CD4-positive, alpha-beta T cell (primary cell): Measurements from ENCODE around the gene NUP50. TPM values are rescaled to one million over a fixed set of nuclear protein-coding genes. Genes with fewer than 3 reads are reported as not detected.

Source experiments
- ATAC-seq: fragments of 200-7000 bp; cut with Tn5 transposase; one replicate; pipeline ENCODE4 v1.10.0; 2022; ENCODE audit warnings: mild to moderate bottlenecking; ENCODE audit not compliant: poor library complexity
- CTCF ChIA-PET: fragments of 350-600 bp; sonication (Branson Sonifier 250); formaldehyde crosslinking; loops from one replicate; lab custom pipeline; 2021; ENCODE audit warnings: antibody characterized with exemption, inconsistent platforms; lab: Charles Lee
- POLR2A ChIA-PET: fragments of 350-600 bp; sonication (Branson Sonifier 250); formaldehyde crosslinking; loops from one replicate; lab custom pipeline; 2021; ENCODE audit warnings: antibody characterized with exemption, inconsistent platforms; lab: Charles Lee
- DNase-seq, 14 experiments: peaks; one replicate each; pipeline ENCODE4 v3.0.0-alpha.2; 2013 to 2020; ENCODE audit warnings: mixed read lengths in 2 of 14
- H3K27ac ChIP-seq, 2 donors: one replicate each; pipeline versions ENCODE4 v1.5.1 to v1.7.0; 2013; ENCODE audit warnings: low read length in 2 of 2, low read depth in 1 of 2, mild to moderate bottlenecking in 1 of 2
- H3K27me3 ChIP-seq, 2 experiments: 1 replicate in 1 of 2; 2 replicates in 1 of 2; pipeline versions ENCODE4 v1.6.1 to v1.7.0; 2013; ENCODE audit warnings: low read length in 2 of 2, control low read depth in 1 of 2, mild to moderate bottlenecking in 1 of 2, moderate library complexity in 1 of 2; ENCODE audit not compliant: insufficient read depth in 2 of 2, control insufficient read depth in 1 of 2
- H3K36me3 ChIP-seq: one replicate; pipeline ENCODE4 v1.6.1; 2013; ENCODE audit warnings: low read length, control low read depth; ENCODE audit not compliant: insufficient read depth
- H3K4me1 ChIP-seq: one replicate; pipeline ENCODE4 v1.6.1; 2013; ENCODE audit warnings: low read length, control low read depth; ENCODE audit not compliant: insufficient read depth
- H3K4me3 ChIP-seq: one replicate; pipeline ENCODE4 v1.5.1; 2013; ENCODE audit warnings: mild to moderate bottlenecking, low read length, moderate library complexity
- H3K9me3 ChIP-seq, 2 experiments: 1 replicate in 1 of 2; 2 replicates in 1 of 2; pipeline versions ENCODE4 v1.6.1 to v1.7.0; 2013; ENCODE audit warnings: low read length in 2 of 2, mild to moderate bottlenecking in 2 of 2, control low read depth in 1 of 2, moderate library complexity in 1 of 2; ENCODE audit not compliant: control insufficient read depth in 1 of 2, insufficient read depth in 1 of 2
- H3K27ac Mint-ChIP-seq: one replicate; pipeline ENCODE4 v1.8.0; 2020; ENCODE audit warnings: mixed read lengths
- H3K27me3 Mint-ChIP-seq: one replicate; pipeline ENCODE4 v1.8.0; 2021; ENCODE audit warnings: mixed read lengths
- H3K36me3 Mint-ChIP-seq: one replicate; pipeline ENCODE4 v1.8.0; 2021; ENCODE audit warnings: low read depth, mixed read lengths
- H3K4me1 Mint-ChIP-seq: one replicate; pipeline ENCODE4 v1.8.0; 2021; ENCODE audit warnings: low read depth, mixed read lengths
- H3K4me3 Mint-ChIP-seq: one replicate; pipeline ENCODE4 v1.8.0; 2020; ENCODE audit warnings: mild to moderate bottlenecking, mixed read lengths
- H3K9me3 Mint-ChIP-seq: one replicate; pipeline ENCODE4 v1.8.0; 2020; ENCODE audit warnings: mixed read lengths
- intact Hi-C, 2 experiments: fragments of 100-400 bp; cut with DNase I in 1 of 2; cut with micrococcal nuclease in 1 of 2; formaldehyde crosslinking; loops; one replicate each; pipeline versions ENCODE4 v1.15.1 to v1.9.0; 2023 to 2025; cut with DNase I, micrococcal nuclease
- total RNA-seq, 174 experiments: library from RNA in 2 of 174; stranded (reverse) in 2 of 174; gene quantifications; one replicate each; pipeline ENCODE4 v1.2.3 and lab custom pipeline; 2021 to 2026
- TF ChIP-seq, protein P1 (sequence below): fragments of 200-600 bp; IDR thresholded peaks from one replicate; pipeline ENCODE4 v1.8.0; 2022; ENCODE audit warnings: antibody characterized with exemption, mild to moderate bottlenecking

The NUP50 gene
- total RNA-seq, 2 experiments from 2014 or later, result 141 TPM

- no peaks in the 10 kb centered on the region for H3K9me3 Mint-ChIP-seq
- no peak overlapping the region for H3K4me3 ChIP-seq
- no peaks in the 10 kb centered on the region for H3K4me1 Mint-ChIP-seq
- H3K9me3 ChIP-seq, result no peaks in the 10 kb centered on the region
- H3K27me3 ChIP-seq, result no peaks in the 10 kb centered on the region
- peaks cover 35% of the 10 kb centered on the region for H3K36me3 Mint-ChIP-seq
- H3K4me3 Mint-ChIP-seq, result no peak overlapping the region
- ChIA-PET POLR2A (no interaction called here), CTCF (no interaction called here)
- TF ChIP-seq, protein P1, sequence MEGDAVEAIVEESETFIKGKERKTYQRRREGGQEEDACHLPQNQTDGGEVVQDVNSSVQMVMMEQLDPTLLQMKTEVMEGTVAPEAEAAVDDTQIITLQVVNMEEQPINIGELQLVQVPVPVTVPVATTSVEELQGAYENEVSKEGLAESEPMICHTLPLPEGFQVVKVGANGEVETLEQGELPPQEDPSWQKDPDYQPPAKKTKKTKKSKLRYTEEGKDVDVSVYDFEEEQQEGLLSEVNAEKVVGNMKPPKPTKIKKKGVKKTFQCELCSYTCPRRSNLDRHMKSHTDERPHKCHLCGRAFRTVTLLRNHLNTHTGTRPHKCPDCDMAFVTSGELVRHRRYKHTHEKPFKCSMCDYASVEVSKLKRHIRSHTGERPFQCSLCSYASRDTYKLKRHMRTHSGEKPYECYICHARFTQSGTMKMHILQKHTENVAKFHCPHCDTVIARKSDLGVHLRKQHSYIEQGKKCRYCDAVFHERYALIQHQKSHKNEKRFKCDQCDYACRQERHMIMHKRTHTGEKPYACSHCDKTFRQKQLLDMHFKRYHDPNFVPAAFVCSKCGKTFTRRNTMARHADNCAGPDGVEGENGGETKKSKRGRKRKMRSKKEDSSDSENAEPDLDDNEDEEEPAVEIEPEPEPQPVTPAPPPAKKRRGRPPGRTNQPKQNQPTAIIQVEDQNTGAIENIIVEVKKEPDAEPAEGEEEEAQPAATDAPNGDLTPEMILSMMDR, result no peak
- no peak overlapping the region for H3K27ac Mint-ChIP-seq
- peaks cover 32% of the 10 kb centered on the region for H3K36me3 ChIP-seq
- intact Hi-C loops, result no loop called here
- no peak for ATAC-seq
- H3K27ac ChIP-seq, result no peak overlapping the region
- no peaks in the 10 kb centered on the region for H3K27me3 Mint-ChIP-seq
- H3K4me1 ChIP-seq, result no peaks in the 10 kb centered on the region
- DNase-seq, result no peak
Observed at GRCh38 chr22:45201678-45202332, 38.1 kb downstream of the NUP50 start.

GRCh38 chr22:45202333-45203149, 38.8 kb downstream of the NUP50 start:
- H3K9me3 ChIP-seq, result no peaks in the 10 kb centered on the region
- H3K36me3 ChIP-seq, result peaks cover 29% of the 10 kb centered on the region
- no peaks in the 10 kb centered on the region for H3K4me1 ChIP-seq
- peaks cover 34% of the 10 kb centered on the region for H3K36me3 Mint-ChIP-seq
- TF ChIP-seq, protein P1, result no peak
- no peak overlapping the region for H3K27ac Mint-ChIP-seq
- intact Hi-C loops, result no loop called here
- DNase-seq (no peak), ATAC-seq (no peak)
- no peak overlapping the region for H3K4me3 Mint-ChIP-seq
- no peaks in the 10 kb centered on the region for H3K27me3 ChIP-seq
- ChIA-PET CTCF (no interaction called here), POLR2A (no interaction called here)
- H3K4me1 Mint-ChIP-seq, result no peaks in the 10 kb centered on the region
- H3K27ac ChIP-seq, result no peak overlapping the region
- H3K27me3 Mint-ChIP-seq, result no peaks in the 10 kb centered on the region
- H3K4me3 ChIP-seq, result no peak overlapping the region
- no peaks in the 10 kb centered on the region for H3K9me3 Mint-ChIP-seq

DNA sequence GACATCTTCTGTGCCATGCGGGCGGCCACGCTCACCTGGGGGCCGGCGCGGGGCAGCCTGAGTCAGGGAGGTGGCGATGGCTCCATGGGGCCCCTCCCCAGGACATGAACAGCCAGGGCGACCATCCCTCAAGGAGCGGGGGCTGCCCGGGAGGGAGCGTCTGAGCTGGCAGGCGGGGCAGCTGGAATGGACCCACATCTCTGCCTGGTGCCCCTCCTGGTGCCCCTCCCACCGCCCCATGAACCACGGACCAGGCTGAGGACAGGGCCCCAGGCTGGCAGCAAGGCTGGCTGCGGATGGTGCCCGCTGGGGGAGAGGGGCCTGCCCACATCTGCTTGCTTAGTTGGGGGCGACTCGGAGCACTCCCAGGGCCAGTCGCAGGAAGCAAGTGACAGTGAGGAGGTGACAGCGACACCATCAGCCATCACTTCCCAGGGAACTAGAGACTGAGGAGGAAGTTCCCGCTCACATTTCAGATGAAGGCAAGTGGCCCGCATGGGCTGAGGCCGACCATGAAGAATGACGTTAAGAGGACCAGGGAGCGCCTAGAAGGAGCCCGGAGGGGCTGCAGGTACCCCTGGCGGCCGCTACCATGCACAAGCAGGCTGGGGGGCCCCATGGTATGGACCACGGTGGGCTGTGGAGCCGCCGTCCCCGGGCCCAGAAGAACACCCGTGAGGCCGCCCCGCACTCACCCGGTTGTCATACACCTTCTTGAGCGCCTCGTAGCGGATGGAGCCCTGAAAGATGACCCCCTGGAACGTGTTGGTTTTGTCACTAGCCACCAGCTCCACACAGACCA, 39.6 kb downstream of the NUP50 start:
- no peak for DNase-seq
- ATAC-seq, result no peak
- H3K27me3 Mint-ChIP-seq, result no peaks in the 10 kb centered on the region
- no peaks in the 10 kb centered on the region for H3K4me1 ChIP-seq
- POLR2A ChIA-PET, result no interaction called here
- no peak overlapping the region for H3K4me3 ChIP-seq
- H3K4me3 Mint-ChIP-seq, result no peak overlapping the region
- H3K27ac Mint-ChIP-seq, result no peak overlapping the region
- peaks cover 27% of the 10 kb centered on the region for H3K36me3 Mint-ChIP-seq
- H3K9me3 ChIP-seq, result no peaks in the 10 kb centered on the region
- no peaks in the 10 kb centered on the region for H3K27me3 ChIP-seq
- intact Hi-C loops, result no loop called here
- H3K9me3 Mint-ChIP-seq, result no peaks in the 10 kb centered on the region
- no peak overlapping the region for H3K27ac ChIP-seq
- peaks cover 25% of the 10 kb centered on the region for H3K36me3 ChIP-seq
- CTCF ChIA-PET, result no interaction called here
- H3K4me1 Mint-ChIP-seq, result no peaks in the 10 kb centered on the region
- TF ChIP-seq, protein P1, result no peak
